PC-9 (cell line): ENCODE results near the gene CEP350. TPM values are rescaled to one million over a fixed set of nuclear protein-coding genes. Genes with fewer than 3 reads are reported as not detected.

Source experiments
- BruUV-seq: library from RNA; stranded (reverse); fragments of 400-500 nt; replicated peaks from 2 replicates; lab custom pipeline; 2021; lab: Mats Ljungman, UMichigan
- CTCF ChIA-PET: fragments of 300-600 bp; sonication (Branson Sonifier 250); formaldehyde crosslinking; loops from one replicate; lab custom pipeline; 2022; ENCODE audit warnings: antibody characterized with exemption; lab: Charles Lee
- POLR2A ChIA-PET: fragments of 300-600 bp; sonication (Branson Sonifier 250); formaldehyde crosslinking; loops from one replicate; lab custom pipeline; 2022; ENCODE audit warnings: antibody characterized with exemption; ENCODE audit not compliant: unreplicated experiment; lab: Charles Lee
- DNase-seq, 2 experiments: peaks; one replicate each; pipeline versions ENCODE4 v3.0.0 to v3.0.0-alpha.2; 2015 to 2022; ENCODE audit warnings: mixed read lengths in 1 of 2
- H2AFZ ChIP-seq: fragments of 200-600 bp; sonication (generic); 2 replicates; pipeline ENCODE4 v1.8.1; 2017; ENCODE audit warnings: antibody characterized with exemption
- H3F3A ChIP-seq: fragments of 200-600 bp; sonication (generic); 2 replicates; pipeline ENCODE4 v1.8.1; 2017; ENCODE audit warnings: antibody characterized with exemption, mild to moderate bottlenecking, low read depth; ENCODE audit not compliant: insufficient read depth
- H3K27ac ChIP-seq: fragments of 200-600 bp; sonication (generic); 2 replicates; pipeline ENCODE4 v1.6.1; 2016; ENCODE audit warnings: mixed run types
- H3K27me3 ChIP-seq: fragments of 200-600 bp; sonication (generic); 2 replicates; pipeline ENCODE4 v1.6.1; 2016; ENCODE audit warnings: low read depth, mixed run types; ENCODE audit not compliant: insufficient read depth
- H3K36me3 ChIP-seq: fragments of 200-600 bp; sonication (generic); 2 replicates; pipeline ENCODE4 v1.6.1; 2016; ENCODE audit warnings: low read depth, mixed run types
- H3K4me1 ChIP-seq: fragments of 200-600 bp; sonication (generic); replicated peaks from 2 replicates; pipeline ENCODE4 v1.6.1; 2016; ENCODE audit warnings: mixed run types; ENCODE audit not compliant: insufficient read depth
- H3K4me2 ChIP-seq: fragments of 200-600 bp; sonication (generic); 2 replicates; pipeline ENCODE4 v1.6.1; 2017; ENCODE audit warnings: mixed run types
- H3K4me3 ChIP-seq: fragments of 200-600 bp; sonication (generic); 2 replicates; pipeline ENCODE4 v1.6.1; 2016; ENCODE audit warnings: mixed run types
- H3K79me2 ChIP-seq: fragments of 200-600 bp; sonication (generic); 2 replicates; pipeline ENCODE4 v1.6.1; 2017; ENCODE audit warnings: low read depth, mixed run types
- H3K9me2 ChIP-seq: fragments of 200-600 bp; sonication (generic); 2 replicates; pipeline ENCODE4 v1.8.1; 2017; ENCODE audit warnings: mild to moderate bottlenecking; ENCODE audit not compliant: insufficient read depth
- H3K9me3 ChIP-seq: fragments of 200-600 bp; sonication (generic); 2 replicates; pipeline ENCODE4 v1.8.1; 2016; ENCODE audit warnings: low read depth; ENCODE audit not compliant: insufficient read depth
- H4K20me1 ChIP-seq: fragments of 200-600 bp; sonication (generic); 2 replicates; pipeline ENCODE4 v1.8.1; 2017; ENCODE audit not compliant: insufficient read depth
- EZH2 ChIP-seq: fragments of 200-600 bp; sonication (generic); IDR thresholded peaks from 2 replicates; pipeline ENCODE4 v1.8.0; 2017; ENCODE audit warnings: antibody characterized with exemption, low read depth
- intact Hi-C: fragments of 100-400 bp; cut with micrococcal nuclease; formaldehyde crosslinking; loops from one replicate; pipeline ENCODE4 v1.10.0; 2022; ENCODE audit not compliant: unreplicated experiment
- total RNA-seq: library from RNA; stranded (reverse); gene quantifications from 2 replicates; pipeline ENCODE4 v1.2.3, GENCODE V29; 2021
- TF ChIP-seq, protein P1 (sequence below): fragments of 200-600 bp; sonication (generic); conservative IDR thresholded peaks from 2 replicates; pipeline ENCODE4 v1.6.1; 2017; ENCODE audit warnings: mixed run types, antibody characterized with exemption, mild to moderate bottlenecking, moderate library complexity

CEP350 gene
- total RNA-seq, 1 experiment from 2014 or later, result 30.6 TPM

DNA sequence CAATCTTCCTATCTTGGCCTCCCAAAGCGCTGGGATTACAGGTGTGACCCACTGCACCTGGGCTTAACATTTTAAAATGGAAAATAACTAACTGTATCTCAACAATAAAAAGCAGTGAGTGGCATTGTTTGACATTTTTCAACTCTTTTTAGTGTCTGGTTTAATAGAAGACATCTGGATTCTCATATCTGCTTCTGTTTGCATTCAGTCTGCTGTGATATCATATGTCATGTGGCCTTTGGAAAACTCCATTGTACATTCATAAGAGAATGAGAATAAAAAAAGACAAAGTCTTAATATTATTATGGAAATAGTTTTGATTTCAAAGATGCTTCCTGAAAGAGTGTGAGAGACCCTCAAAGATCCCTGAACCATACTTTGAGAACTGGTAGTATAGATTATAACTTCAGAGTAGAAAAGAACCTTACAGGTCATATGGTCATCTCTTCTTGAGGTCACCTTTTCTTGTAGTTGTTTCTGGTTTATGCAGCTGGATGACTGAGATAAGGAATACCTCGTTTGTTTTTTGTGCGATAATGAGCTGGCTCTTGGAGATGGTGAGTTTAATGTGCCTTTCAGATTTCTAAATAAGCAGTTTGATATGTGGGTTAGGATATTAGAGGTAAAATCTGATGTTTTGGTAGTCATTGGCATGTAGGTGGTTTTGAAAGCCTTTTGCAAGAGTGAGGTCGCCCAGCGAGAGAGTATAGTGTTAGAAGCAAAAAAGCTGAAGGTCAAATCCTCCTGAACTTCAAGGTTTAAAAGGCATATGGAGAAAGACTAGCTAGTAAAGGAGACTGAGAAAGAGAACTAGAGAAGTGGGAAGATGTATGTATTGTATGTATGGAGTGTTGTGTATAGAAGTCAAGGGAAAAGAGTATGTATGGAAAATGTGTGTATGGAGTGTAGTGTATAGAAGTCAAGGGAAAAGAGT is 17.2 kb downstream of the CEP350 start:
- ChIA-PET POLR2A (no interaction called here), CTCF (no interaction called here)
- 0 out of 2 replicates have a peak, but pooled peaks cover 4% of the 10 kb centered on the region for H3F3A ChIP-seq
- no peaks in the 10 kb centered on the region for H3K9me2 ChIP-seq
- H4K20me1 ChIP-seq, result 0 out of 2 replicates have a peak, but pooled peaks cover 5% of the 10 kb centered on the region
- no peaks in the 10 kb centered on the region for H3K9me3 ChIP-seq
- H2AFZ ChIP-seq, result no peak overlapping the region
- H3K36me3 ChIP-seq, result no peaks in the 10 kb centered on the region
- DNase-seq, result no peak
- no peak overlapping the region for H3K4me2 ChIP-seq
- intact Hi-C loops, result no loop called here
- no TSS peak for BruUV-seq
- no peak overlapping the region for H3K27ac ChIP-seq
- TF ChIP-seq, protein P1, sequence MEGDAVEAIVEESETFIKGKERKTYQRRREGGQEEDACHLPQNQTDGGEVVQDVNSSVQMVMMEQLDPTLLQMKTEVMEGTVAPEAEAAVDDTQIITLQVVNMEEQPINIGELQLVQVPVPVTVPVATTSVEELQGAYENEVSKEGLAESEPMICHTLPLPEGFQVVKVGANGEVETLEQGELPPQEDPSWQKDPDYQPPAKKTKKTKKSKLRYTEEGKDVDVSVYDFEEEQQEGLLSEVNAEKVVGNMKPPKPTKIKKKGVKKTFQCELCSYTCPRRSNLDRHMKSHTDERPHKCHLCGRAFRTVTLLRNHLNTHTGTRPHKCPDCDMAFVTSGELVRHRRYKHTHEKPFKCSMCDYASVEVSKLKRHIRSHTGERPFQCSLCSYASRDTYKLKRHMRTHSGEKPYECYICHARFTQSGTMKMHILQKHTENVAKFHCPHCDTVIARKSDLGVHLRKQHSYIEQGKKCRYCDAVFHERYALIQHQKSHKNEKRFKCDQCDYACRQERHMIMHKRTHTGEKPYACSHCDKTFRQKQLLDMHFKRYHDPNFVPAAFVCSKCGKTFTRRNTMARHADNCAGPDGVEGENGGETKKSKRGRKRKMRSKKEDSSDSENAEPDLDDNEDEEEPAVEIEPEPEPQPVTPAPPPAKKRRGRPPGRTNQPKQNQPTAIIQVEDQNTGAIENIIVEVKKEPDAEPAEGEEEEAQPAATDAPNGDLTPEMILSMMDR, result no peak
- no peak for TF ChIP-seq EZH2
- peaks cover 46% of the 10 kb centered on the region for H3K79me2 ChIP-seq
- no peaks in the 10 kb centered on the region for H3K27me3 ChIP-seq
- no peak overlapping the region for H3K4me3 ChIP-seq
- H3K4me1 ChIP-seq, result no peaks in the 10 kb centered on the region

DNA sequence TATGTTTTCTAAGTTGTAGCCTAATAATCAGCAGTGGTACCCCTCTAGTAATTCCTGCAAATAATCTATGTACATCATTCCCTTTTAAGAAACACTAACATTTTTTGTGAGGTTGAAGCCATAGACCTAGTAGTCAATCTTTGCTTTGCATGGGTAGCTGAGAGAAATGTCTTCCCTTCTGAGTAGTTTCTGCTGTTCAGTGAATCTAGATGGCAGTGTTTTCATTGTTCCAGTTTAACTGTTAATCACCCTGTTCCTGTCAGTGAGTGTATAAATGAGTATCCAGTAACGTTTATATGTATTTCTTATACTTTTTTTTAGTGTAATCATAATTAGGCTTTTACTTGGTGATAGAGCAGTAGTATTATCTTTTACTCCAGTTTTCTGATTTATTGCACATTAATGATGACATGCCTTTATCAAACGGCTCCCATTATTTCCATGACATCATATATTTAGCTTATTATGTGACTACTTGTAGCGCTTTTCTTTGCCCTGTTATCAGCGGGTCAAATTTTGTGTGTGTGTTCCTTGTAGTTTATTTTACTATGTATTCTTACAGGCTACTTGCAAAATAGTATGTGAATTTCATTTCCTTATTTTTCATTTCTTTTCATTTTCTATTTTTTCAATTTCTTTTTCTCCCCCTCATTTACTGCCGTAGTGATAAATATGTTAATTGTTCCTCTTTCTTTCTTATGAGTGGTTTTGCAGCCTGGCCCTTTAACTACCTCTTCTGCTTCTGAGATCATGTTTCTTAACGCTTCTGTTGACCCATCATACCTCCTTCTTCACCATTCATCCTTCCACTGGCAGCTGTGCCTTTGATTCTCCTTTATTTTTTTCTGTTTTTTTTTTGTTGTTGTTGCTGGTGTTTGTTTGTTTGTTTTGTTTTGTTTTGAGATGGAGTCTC is 18.8 kb downstream of the CEP350 start:
- CTCF ChIA-PET, result no interaction called here
- TF ChIP-seq EZH2, result no peak
- TF ChIP-seq, protein P1, result no peak

GRCh38 chr1:179976970-179977651 is 22.5 kb downstream of the CEP350 start:
- POLR2A ChIA-PET, result no interaction called here

More for the DNA sequence above, 18.8 kb downstream of the CEP350 start:
- no peaks in the 10 kb centered on the region for H3K9me2 ChIP-seq
- intact Hi-C loops, result no loop called here
- DNase-seq, result no peak
- H3K27me3 ChIP-seq, result no peaks in the 10 kb centered on the region
- POLR2A ChIA-PET, result no interaction called here
- H3K4me1 ChIP-seq, result no peaks in the 10 kb centered on the region
- H3K79me2 ChIP-seq, result peaks cover 41% of the 10 kb centered on the region
- no TSS peak for BruUV-seq
- H3K27ac ChIP-seq, result no peak overlapping the region
- H3K4me2 ChIP-seq, result no peak overlapping the region
- H3K4me3 ChIP-seq, result no peak overlapping the region
- H3F3A ChIP-seq, result 0 out of 2 replicates have a peak, but pooled peaks cover 4% of the 10 kb centered on the region
- H2AFZ ChIP-seq, result no peak overlapping the region
- H3K36me3 ChIP-seq, result no peaks in the 10 kb centered on the region
- H3K9me3 ChIP-seq, result no peaks in the 10 kb centered on the region
- H4K20me1 ChIP-seq, result 0 out of 2 replicates have a peak, but pooled peaks cover 5% of the 10 kb centered on the region

More at GRCh38 chr1:179976970-179977651, 22.5 kb downstream of the CEP350 start:
- Histone ChIP-seq H3K9me3 (peaks cover 5% of the 10 kb centered on the region; the same call in 1 of the 2 replicates), H4K20me1 (0 out of 2 replicates have a peak, but pooled peaks cover 5% of the 10 kb centered on the region), H3K4me1 (no peaks in the 10 kb centered on the region), H3K4me3 (no peak overlapping the region), H3K4me2 (no peak overlapping the region), H3K27ac (no peak overlapping the region), H3K79me2 (peaks cover 52% of the 10 kb centered on the region), H3F3A (no peaks in the 10 kb centered on the region), H3K36me3 (no peaks in the 10 kb centered on the region), H2AFZ (no peak overlapping the region), H3K9me2 (no peaks in the 10 kb centered on the region), H3K27me3 (no peaks in the 10 kb centered on the region)
- CTCF ChIA-PET, result no interaction called here
- no TSS peak for BruUV-seq
- no peak for DNase-seq
- intact Hi-C loops, result no loop called here
- TF ChIP-seq, protein P1, result no peak
- TF ChIP-seq EZH2, result no peak
